Measurements from ENCODE around the gene MAP2K6.

MAP2K6 gene

GRCh38 chr17:69495787-69496186, 81.3 kb downstream of the MAP2K6 start:
- Histone ChIP-seq H3K4me1 (ENCODE audit: insufficient read depth, low read length) (no peaks in the 10 kb centered on the region), H3K79me2 (ENCODE audit: insufficient read depth, low read length) (no peaks in the 10 kb centered on the region), H2AFZ (ENCODE audit: low read depth, low read length) (no peak overlapping the region), H3K27me3 (ENCODE audit: insufficient read depth, low read length, poor library complexity) (no peaks in the 10 kb centered on the region), H3K36me3 (ENCODE audit: insufficient read depth, low read length) (no peaks in the 10 kb centered on the region), H3K9ac (ENCODE audit: low read depth, low read length) (no peak overlapping the region), H3K4me3 (ENCODE audit: low read depth in 1 of 2, low read length in 2 of 2) (no peak overlapping the region), H3K9me3 (ENCODE audit: insufficient read depth, low read length, severe bottlenecking) (no peaks in the 10 kb centered on the region), H4K20me1 (ENCODE audit: insufficient read depth, low read length) (no peaks in the 10 kb centered on the region), H3K27ac (ENCODE audit: low read length) (no peak overlapping the region), H3K4me2 (ENCODE audit: insufficient read depth, low read length) (no peak overlapping the region)
- DNase-seq = no peak
- TF ChIP-seq CTCF (IDR thresholded peaks at IDR 0.05; ENCODE audit: borderline replicate concordance, extremely low read depth, low read length, poor library complexity, severe bottlenecking) = no peak
- TF ChIP-seq EZH2 (IDR thresholded peaks at IDR 0.05; ENCODE audit: borderline replicate concordance, low read depth, low read length, severe bottlenecking) = no peak
- ATAC-seq (ENCODE audit: insufficient read depth, low read depth) = no peak

GRCh38 chr17:69497161-69497560, 82.7 kb downstream of the MAP2K6 start:
- H3K4me3 ChIP-seq (ENCODE audit: low read depth in 1 of 2, low read length in 2 of 2) = no peak overlapping the region
- H3K27ac ChIP-seq (ENCODE audit: low read length) = no peak overlapping the region
- no peaks in the 10 kb centered on the region for H3K79me2 ChIP-seq (ENCODE audit: insufficient read depth, low read length)
- ATAC-seq (ENCODE audit: insufficient read depth, low read depth) (no peak), DNase-seq (no peak)
- no peaks in the 10 kb centered on the region for H4K20me1 ChIP-seq (ENCODE audit: insufficient read depth, low read length)
- H3K9ac ChIP-seq (ENCODE audit: low read depth, low read length) = no peak overlapping the region
- no peaks in the 10 kb centered on the region for H3K27me3 ChIP-seq (ENCODE audit: insufficient read depth, low read length, poor library complexity)
- no peaks in the 10 kb centered on the region for H3K9me3 ChIP-seq (ENCODE audit: insufficient read depth, low read length, severe bottlenecking)
- no peaks in the 10 kb centered on the region for H3K36me3 ChIP-seq (ENCODE audit: insufficient read depth, low read length)
- no peak overlapping the region for H2AFZ ChIP-seq (ENCODE audit: low read depth, low read length)
- no peaks in the 10 kb centered on the region for H3K4me1 ChIP-seq (ENCODE audit: insufficient read depth, low read length)
- H3K4me2 ChIP-seq (ENCODE audit: insufficient read depth, low read length) = no peak overlapping the region
- TF ChIP-seq CTCF (IDR thresholded peaks at IDR 0.05; ENCODE audit: borderline replicate concordance, extremely low read depth, low read length, poor library complexity, severe bottlenecking) (no peak), EZH2 (IDR thresholded peaks at IDR 0.05; ENCODE audit: borderline replicate concordance, low read depth, low read length, severe bottlenecking) (no peak)

- Histone ChIP-seq H3K27ac (ENCODE audit: low read length) (no peak overlapping the region), H3K4me3 (ENCODE audit: low read depth in 1 of 2, low read length in 2 of 2) (no peak overlapping the region)
- no peak for DNase-seq
These were observed 84.8 kb downstream of the MAP2K6 start for GRCh38 chr17:69499318-69499717.

More at GRCh38 chr17:69499318-69499717, 84.8 kb downstream of the MAP2K6 start:
- H4K20me1 ChIP-seq (ENCODE audit: insufficient read depth, low read length) = no peaks in the 10 kb centered on the region
- no peak overlapping the region for H3K4me2 ChIP-seq (ENCODE audit: insufficient read depth, low read length)
- H3K27me3 ChIP-seq (ENCODE audit: insufficient read depth, low read length, poor library complexity) = no peaks in the 10 kb centered on the region
- ATAC-seq (ENCODE audit: insufficient read depth, low read depth) = no peak
- no peaks in the 10 kb centered on the region for H3K36me3 ChIP-seq (ENCODE audit: insufficient read depth, low read length)
- no peak overlapping the region for H2AFZ ChIP-seq (ENCODE audit: low read depth, low read length)
- H3K4me1 ChIP-seq (ENCODE audit: insufficient read depth, low read length) = no peaks in the 10 kb centered on the region
- H3K79me2 ChIP-seq (ENCODE audit: insufficient read depth, low read length) = no peaks in the 10 kb centered on the region
- no peaks in the 10 kb centered on the region for H3K9me3 ChIP-seq (ENCODE audit: insufficient read depth, low read length, severe bottlenecking)
- TF ChIP-seq CTCF (IDR thresholded peaks at IDR 0.05; ENCODE audit: borderline replicate concordance, extremely low read depth, low read length, poor library complexity, severe bottlenecking) (no peak), EZH2 (IDR thresholded peaks at IDR 0.05; ENCODE audit: borderline replicate concordance, low read depth, low read length, severe bottlenecking) (no peak)
- H3K9ac ChIP-seq (ENCODE audit: low read depth, low read length) = no peak overlapping the region
